Left lung (tissue), 10 donors: ENCODE data around the gene A4GALT. TPM values are rescaled to one million over a fixed set of nuclear protein-coding genes. Genes with fewer than 3 reads are reported as not detected.
A peak's percentile ranks its signal among the peaks of the same experiment; 100 is the strongest.

Experiments
- ATAC-seq: fragments of 200-7000 bp; cut with Tn5 transposase; one replicate; pipeline ENCODE4 v1.9.1; 2020; ENCODE audit warnings: moderate library complexity
- DNase-seq, 4 donors: peaks; one replicate each; pipeline ENCODE4 v3.0.0-alpha.2; 2013 to 2020
- H3K27ac ChIP-seq, 2 donors: fragments of 200-600 bp; sonication (generic) in 1 of 2; one replicate each; pipeline versions ENCODE4 v1.5.0 to v1.8.0; 2020 to 2021
- H3K27me3 ChIP-seq, 2 donors: fragments of 200-600 bp; sonication (generic) in 1 of 2; one replicate each; pipeline versions ENCODE4 v1.5.0 to v1.8.0; 2020 to 2021
- H3K36me3 ChIP-seq, 2 donors: fragments of 200-600 bp; sonication (generic) in 1 of 2; one replicate each; pipeline versions ENCODE4 v1.5.0 to v1.8.0; 2020 to 2021
- H3K4me1 ChIP-seq, 2 donors: fragments of 200-600 bp; one replicate each; pipeline ENCODE4 v1.8.0; 2021
- H3K4me3 ChIP-seq, 2 donors: fragments of 200-600 bp; sonication (generic) in 1 of 2; one replicate each; pipeline versions ENCODE4 v1.5.0 to v1.8.0; 2020 to 2021; ENCODE audit warnings: mild to moderate bottlenecking in 1 of 2
- H3K9me3 ChIP-seq, 2 donors: fragments of 200-600 bp; sonication (generic) in 1 of 2; one replicate each; pipeline versions ENCODE4 v1.5.0 to v1.8.0; 2020 to 2021
- intact Hi-C, 2 donors: fragments of 100-400 bp; cut with DNase I; formaldehyde crosslinking; loops; one replicate each; pipeline versions ENCODE4 v1.11.2 to v1.14.2; 2022
- polyA plus RNA-seq, 6 donors: library from polyadenylated mRNA; unstranded; fragments of 120-200 nt; gene quantifications; one replicate each; pipeline ENCODE4 v1.2.1, GENCODE V29; 2013; ENCODE audit not compliant: insufficient read length in 6 of 6
- total RNA-seq, 2 donors: library from RNA; stranded (reverse); fragmentation: NEBNext Ultra II Directional; extraction: Animal tissue kit (Norgen Biotek cat#: 25700); gene quantifications; one replicate each; pipeline ENCODE4 v1.2.1, GENCODE V29; 2021
- TF ChIP-seq, protein P1 (sequence below), 2 donors: fragments of 200-600 bp; sonication (generic) in 1 of 2; IDR thresholded peaks; one replicate each; pipeline versions ENCODE4 v1.5.0 to v1.8.0; 2021; ENCODE audit warnings: antibody characterized with exemption in 2 of 2
- donor health status: DM: no; HTN: yes; CAD: no.
- donor health status: DM: no; HTN: no; CAD: no.

Gene A4GALT
- total and polyA plus RNA-seq, 8 donors, result 1.9 to 21.3 (median 2.7) TPM

DNA sequence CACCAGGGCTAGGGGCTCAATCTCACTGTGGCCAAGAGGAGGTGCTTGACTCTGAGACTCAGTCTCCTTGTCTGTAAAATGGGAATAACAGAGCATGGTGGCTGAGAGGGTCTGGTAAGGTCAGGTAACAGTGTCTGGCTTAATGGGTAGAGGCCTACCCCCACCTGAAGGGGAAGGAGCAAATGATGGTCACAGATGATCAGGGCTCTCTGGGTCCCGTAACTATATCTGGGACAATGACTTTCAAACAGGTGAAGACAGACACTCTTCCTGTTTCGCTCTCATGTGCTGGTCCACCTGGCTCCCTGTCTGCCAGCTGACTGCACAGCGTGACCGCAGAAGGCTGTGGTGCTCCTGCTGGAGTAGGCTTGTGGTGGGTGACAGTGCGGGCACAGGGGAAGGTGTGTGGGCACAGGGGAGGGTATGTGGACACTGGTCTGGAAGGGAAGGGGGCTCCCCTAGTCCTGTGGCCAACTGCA, 4.0 kb downstream of the A4GALT start:
- TF ChIP-seq, protein P1, sequence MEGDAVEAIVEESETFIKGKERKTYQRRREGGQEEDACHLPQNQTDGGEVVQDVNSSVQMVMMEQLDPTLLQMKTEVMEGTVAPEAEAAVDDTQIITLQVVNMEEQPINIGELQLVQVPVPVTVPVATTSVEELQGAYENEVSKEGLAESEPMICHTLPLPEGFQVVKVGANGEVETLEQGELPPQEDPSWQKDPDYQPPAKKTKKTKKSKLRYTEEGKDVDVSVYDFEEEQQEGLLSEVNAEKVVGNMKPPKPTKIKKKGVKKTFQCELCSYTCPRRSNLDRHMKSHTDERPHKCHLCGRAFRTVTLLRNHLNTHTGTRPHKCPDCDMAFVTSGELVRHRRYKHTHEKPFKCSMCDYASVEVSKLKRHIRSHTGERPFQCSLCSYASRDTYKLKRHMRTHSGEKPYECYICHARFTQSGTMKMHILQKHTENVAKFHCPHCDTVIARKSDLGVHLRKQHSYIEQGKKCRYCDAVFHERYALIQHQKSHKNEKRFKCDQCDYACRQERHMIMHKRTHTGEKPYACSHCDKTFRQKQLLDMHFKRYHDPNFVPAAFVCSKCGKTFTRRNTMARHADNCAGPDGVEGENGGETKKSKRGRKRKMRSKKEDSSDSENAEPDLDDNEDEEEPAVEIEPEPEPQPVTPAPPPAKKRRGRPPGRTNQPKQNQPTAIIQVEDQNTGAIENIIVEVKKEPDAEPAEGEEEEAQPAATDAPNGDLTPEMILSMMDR (IDR thresholded peaks at IDR 0.05), result no peak
- H3K9me3 ChIP-seq, result no peaks in the 10 kb centered on the region
- peaks cover 15 to 41% of the 10 kb centered on the region in 2 donors for H3K27me3 ChIP-seq
- H3K36me3 ChIP-seq, result no peaks in the 10 kb centered on the region
- peak overlapping the region in 1 of 2 donors; percentile 28 for H3K27ac ChIP-seq
- DNase-seq (no peak), ATAC-seq (no peak)
- intact Hi-C loops, result no loop called here
- H3K4me1 ChIP-seq, result peaks cover 0 to 44% of the 10 kb centered on the region in 2 donors
- H3K4me3 ChIP-seq, result no peak overlapping the region

DNA sequence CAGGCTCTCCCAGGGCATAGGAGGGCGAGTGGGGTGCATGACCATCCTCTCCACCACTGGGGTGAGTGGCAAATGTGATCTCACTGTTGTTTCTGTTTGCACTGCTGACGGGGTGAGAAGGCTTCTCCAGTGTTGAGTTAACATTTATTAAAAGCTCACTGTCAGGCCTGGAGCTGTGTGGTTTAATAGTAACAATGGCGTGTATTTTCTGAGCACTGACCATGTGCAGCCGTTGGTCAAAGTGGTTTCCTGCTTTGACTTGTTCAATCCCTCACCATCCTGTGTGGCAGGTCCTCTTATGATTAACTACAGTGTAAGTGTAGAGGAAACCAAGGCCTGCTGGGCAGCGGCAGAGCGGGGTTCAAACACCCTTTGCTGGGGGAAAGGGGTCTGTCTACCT, 4.4 kb downstream of the A4GALT start:
- DNase-seq (no peak), ATAC-seq (no peak)
- TF ChIP-seq, protein P1 (IDR thresholded peaks at IDR 0.05), result no peak
- no peak overlapping the region for H3K4me3 ChIP-seq
- no peak overlapping the region for H3K27ac ChIP-seq
- H3K36me3 ChIP-seq, result no peaks in the 10 kb centered on the region
- H3K4me1 ChIP-seq, result peaks cover 0 to 44% of the 10 kb centered on the region in 2 donors
- H3K27me3 ChIP-seq, result peaks cover 13 to 36% of the 10 kb centered on the region in 2 donors
- H3K9me3 ChIP-seq, result no peaks in the 10 kb centered on the region
- intact Hi-C loops, result no loop called here

DNA sequence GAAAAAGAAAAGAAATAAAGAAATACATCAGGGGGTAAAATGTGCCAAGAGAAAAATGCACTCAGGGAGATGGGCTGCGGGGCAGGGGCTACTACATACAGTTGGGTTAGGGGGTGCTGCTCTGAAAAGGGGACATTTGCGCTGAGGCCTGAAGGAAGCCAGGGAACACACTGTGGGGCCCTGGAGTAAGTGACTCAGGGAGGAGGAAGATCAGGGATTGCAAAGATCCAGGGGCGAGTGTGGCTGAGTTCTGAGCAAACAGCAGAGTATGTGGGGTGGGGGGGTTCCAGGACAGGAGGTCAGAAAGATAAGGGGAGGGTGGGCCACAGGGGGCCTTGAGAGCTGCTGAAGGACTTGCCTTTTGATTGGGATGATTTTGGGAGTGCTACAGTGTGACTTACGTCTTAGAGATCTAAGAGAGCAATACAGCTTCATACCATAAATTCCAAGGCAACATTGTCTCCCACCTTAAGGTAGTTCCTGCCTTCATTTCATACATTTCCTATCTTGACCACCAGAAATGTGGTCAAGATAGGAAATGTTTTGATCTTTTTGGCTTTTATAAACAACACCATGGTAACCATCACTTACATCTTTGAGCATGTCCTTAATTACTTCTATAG, 5.8 kb downstream of the A4GALT start:
- no peaks in the 10 kb centered on the region for H3K9me3 ChIP-seq
- no peak overlapping the region for H3K27ac ChIP-seq
- no peaks in the 10 kb centered on the region for H3K36me3 ChIP-seq
- ATAC-seq (no peak), DNase-seq (no peak)
- peaks cover 4 to 22% of the 10 kb centered on the region in 2 donors for H3K27me3 ChIP-seq
- TF ChIP-seq, protein P1 (IDR thresholded peaks at IDR 0.05), result no peak
- intact Hi-C loops, result no loop called here
- H3K4me3 ChIP-seq, result no peak overlapping the region
- peaks cover 0 to 34% of the 10 kb centered on the region in 2 donors for H3K4me1 ChIP-seq

DNA sequence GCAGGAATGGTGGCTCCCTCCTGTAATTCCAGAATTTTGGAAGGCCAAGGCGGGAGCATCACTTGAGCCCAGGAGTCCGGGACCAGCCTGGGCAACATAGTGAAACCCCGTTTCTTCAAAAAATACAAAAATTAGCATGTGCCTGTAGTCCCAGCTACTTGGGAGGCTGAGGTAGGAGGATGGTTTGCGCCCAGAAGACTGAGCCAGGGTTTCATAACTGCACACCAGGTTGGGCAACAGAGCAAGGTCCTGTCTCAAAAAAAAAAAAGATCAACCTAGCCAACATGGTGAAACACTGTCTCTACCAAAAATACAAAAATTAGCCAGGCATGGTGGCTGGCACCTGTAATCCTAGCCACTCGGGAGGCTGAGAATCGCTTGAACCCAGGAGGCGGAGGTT, 6.4 kb downstream of the A4GALT start:
- TF ChIP-seq, protein P1 (IDR thresholded peaks at IDR 0.05), result no peak
- H3K9me3 ChIP-seq, result peaks cover 0 to 5% of the 10 kb centered on the region in 2 donors
- intact Hi-C loops, result no loop called here
- H3K4me3 ChIP-seq, result no peak overlapping the region
- H3K4me1 ChIP-seq, result peaks cover 0 to 28% of the 10 kb centered on the region in 2 donors
- H3K27me3 ChIP-seq, result peaks cover 0 to 17% of the 10 kb centered on the region in 2 donors
- ATAC-seq (no peak), DNase-seq (no peak)
- H3K27ac ChIP-seq, result no peak overlapping the region
- H3K36me3 ChIP-seq, result no peaks in the 10 kb centered on the region

DNA sequence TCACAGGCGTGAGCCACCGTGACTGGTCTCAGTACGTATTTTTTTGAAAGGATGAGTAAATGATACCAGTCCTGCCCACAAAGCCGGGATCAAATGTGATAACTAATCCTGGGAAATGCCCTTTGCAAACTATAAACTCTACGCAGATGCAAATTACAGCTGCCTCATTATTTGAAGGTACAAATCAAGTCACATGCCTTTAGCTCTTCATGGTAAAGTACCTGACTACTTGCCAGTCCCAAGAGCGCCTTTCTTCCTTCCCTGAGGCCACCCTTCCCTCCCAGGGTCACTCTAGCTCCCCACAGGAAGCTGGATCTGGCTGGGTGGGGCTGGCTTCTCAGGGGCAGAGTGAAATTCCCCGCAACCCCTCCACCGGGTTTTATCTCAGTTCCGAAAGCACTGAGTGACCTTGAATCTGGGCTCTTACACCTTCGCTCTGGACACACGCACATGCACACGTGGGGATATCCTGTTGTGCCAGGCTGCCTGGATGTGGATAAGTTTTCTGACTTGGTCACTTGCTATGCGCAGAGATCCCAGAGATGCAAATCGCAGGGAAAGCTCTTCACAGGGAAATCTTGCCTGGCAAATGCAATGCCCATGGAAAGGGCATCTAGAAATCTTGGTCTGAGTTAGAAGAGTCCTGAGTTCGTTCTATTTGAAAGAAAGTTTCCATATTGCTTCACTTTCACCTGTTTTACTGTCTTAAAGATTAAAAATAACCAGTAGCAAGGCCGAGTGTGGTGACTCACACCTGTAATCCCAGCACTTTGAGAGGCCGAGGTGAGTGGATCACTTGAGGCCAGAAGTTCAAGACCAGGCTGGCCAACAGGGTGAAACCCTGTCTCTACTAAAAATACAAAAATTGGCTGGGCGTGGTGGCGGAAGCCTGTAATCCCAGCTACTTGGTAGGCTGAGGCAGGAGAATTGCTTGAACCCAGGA, 8.5 kb downstream of the A4GALT start:
- no peak overlapping the region for H3K4me3 ChIP-seq
- peak overlapping the region; percentile 7 to 21 for H3K27ac ChIP-seq
- H3K4me1 ChIP-seq, result peaks cover 0 to 9% of the 10 kb centered on the region in 2 donors
- intact Hi-C loops, result no loop called here
- H3K36me3 ChIP-seq, result no peaks in the 10 kb centered on the region
- TF ChIP-seq, protein P1 (IDR thresholded peaks at IDR 0.05), result no peak
- no peaks in the 10 kb centered on the region for H3K27me3 ChIP-seq
- peaks cover 0 to 5% of the 10 kb centered on the region in 2 donors for H3K9me3 ChIP-seq
- ATAC-seq (peak; percentile 88), DNase-seq (no peak)
